ENCODE results near the gene RPN1. TPM values are rescaled to one million over a fixed set of nuclear protein-coding genes. Genes with fewer than 3 reads are reported as not detected.
A peak's percentile ranks its signal among the peaks of the same experiment; 100 is the strongest.

RPN1 gene
- total and polyA plus RNA-seq, 11 donors = 55.4 to 290 (median 119) TPM

- WGBS, 4 donors = 59 to 67% (median 62%) methylated on average over 11 to 12 of the region's 12 CpGs
- DNase-seq = peak; percentile 30 to 70 (median 55)
- intact Hi-C loops (cut with DNase I) = no loop called here
- H3K4me1 ChIP-seq = peaks cover 0 to 27% (median 16%) of the 10 kb centered on the region in 12 donors
- H3K27ac ChIP-seq = peak overlapping the region in 2 of 12 donors; percentile 46
- H3K27me3 ChIP-seq = peaks cover 0 to 13% (median 0%) of the 10 kb centered on the region in 9 donors
- H3K9me3 ChIP-seq = peaks cover 0 to 5% (median 0%) of the 10 kb centered on the region in 12 donors
- TF ChIP-seq POLR2A (IDR thresholded peaks at IDR 0.05) (no peak), CTCF (IDR thresholded peaks at IDR 0.05) (no peak)
- peak; percentile 48 to 61 (median 52) for ATAC-seq
- H3K36me3 ChIP-seq = no peaks in the 10 kb centered on the region
- H3K4me3 ChIP-seq = no peak overlapping the region
Measured at GRCh38 chr3:128575777-128576176, 74.8 kb downstream of the RPN1 start.

GRCh38 chr3:128573707-128574162, 76.9 kb downstream of the RPN1 start:
- DNase-seq = peak in 4 of 5 donors; percentile 48 to 75 (median 54)
- Histone ChIP-seq H3K4me3 (no peak overlapping the region), H3K27me3 (peaks cover 0 to 17% (median 0%) of the 10 kb centered on the region in 9 donors), H3K27ac (peak overlapping the region in 9 of 12 donors; percentile 11 to 84 (median 44)), H3K4me1 (peaks cover 0 to 27% (median 16%) of the 10 kb centered on the region in 12 donors), H3K9me3 (no peaks in the 10 kb centered on the region), H3K36me3 (no peaks in the 10 kb centered on the region)
- 23 to 39% (median 28%) methylated on average over 10 to 14 of the region's 14 CpGs for WGBS, 4 donors
- ATAC-seq = peak; percentile 71 to 84 (median 80)
- TF ChIP-seq CTCF (IDR thresholded peaks at IDR 0.05) (no peak), POLR2A (IDR thresholded peaks at IDR 0.05) (no peak)
- intact Hi-C loops (cut with DNase I) = loop anchor here in 4 of 10 donors (2.0 to 5.0 kb wide), 3 partner anchors 19 to 91 kb away; no protein-coding TSS in a partner anchor

GRCh38 chr3:128573160-128573559, 77.5 kb downstream of the RPN1 start:
- DNase-seq (no peak), ATAC-seq (peak in 1 of 4 donors; percentile 3)
- WGBS, 4 donors = 29 to 39% (median 34%) methylated on average over 4 to 6 of the region's 6 CpGs
- TF ChIP-seq POLR2A (IDR thresholded peaks at IDR 0.05) = no peak
- no peak for TF ChIP-seq CTCF (IDR thresholded peaks at IDR 0.05)
- Histone ChIP-seq H3K4me3 (no peak overlapping the region), H3K27me3 (peaks cover 0 to 17% (median 0%) of the 10 kb centered on the region in 9 donors), H3K36me3 (no peaks in the 10 kb centered on the region), H3K27ac (peak overlapping the region in 9 of 12 donors; percentile 11 to 84 (median 48)), H3K4me1 (peaks cover 0 to 28% (median 16%) of the 10 kb centered on the region in 12 donors), H3K9me3 (no peaks in the 10 kb centered on the region)
- intact Hi-C loops (cut with DNase I) = loop anchor here in 4 of 10 donors (2.0 to 5.0 kb wide), 3 partner anchors 18 to 91 kb away; no protein-coding TSS in a partner anchor

- DNase-seq (no peak), ATAC-seq (no peak)
- Histone ChIP-seq H3K9me3 (no peaks in the 10 kb centered on the region), H3K4me1 (peaks cover 0 to 33% (median 16%) of the 10 kb centered on the region in 12 donors), H3K27ac (peak overlapping the region in 1 of 12 donors; percentile 76), H3K4me3 (no peak overlapping the region), H3K27me3 (peaks cover 0 to 17% (median 0%) of the 10 kb centered on the region in 9 donors), H3K36me3 (no peaks in the 10 kb centered on the region)
- peak in 4 of 12 donors; percentile 20 to 26 (median 24) for TF ChIP-seq CTCF (IDR thresholded peaks at IDR 0.05)
- no peak for TF ChIP-seq POLR2A (IDR thresholded peaks at IDR 0.05)
- 34 to 52% (median 37%) methylated on average over 5 of the region's 5 CpGs for WGBS, 4 donors
- intact Hi-C loops (cut with DNase I) = loop anchor here in 4 of 10 donors (2.0 to 5.0 kb wide), 3 partner anchors 18 to 90 kb away; no protein-coding TSS in a partner anchor
Measured at GRCh38 chr3:128572644-128573105, 77.9 kb downstream of the RPN1 start.

Measured in heart left ventricle (tissue), 16 donors.